ENCODE results near the gene ALOX12B. TPM values are rescaled to one million over a fixed set of nuclear protein-coding genes. Genes with fewer than 3 reads are reported as not detected.
A peak's percentile ranks its signal among the peaks of the same experiment; 100 is the strongest.
"Not testable (repeated sequence)": the region's sequence is repeated elsewhere in the genome, so short reads cannot be mapped to it uniquely, and the experiment has no call there.

ALOX12B gene
- total and polyA plus RNA-seq, 3 experiments from 2014 or later, result 1.3 to 1.9 TPM; not detected in 1

GRCh38 chr17:8080799-8081219 is 6.7 kb downstream of the ALOX12B start:
- Mint-ChIP-seq H3K4me3 (peak overlapping the region in 5 of 7 donors; percentile 20 to 93 (median 60)), H3K27me3 (peaks cover 5% of the 10 kb centered on the region in 2 donors), H3K9me3 (no peaks in the 10 kb centered on the region), H3K4me1 (peaks cover 4 to 18% (median 14%) of the 10 kb centered on the region in 3 donors), H3K27ac (no peak overlapping the region), H3K36me3 (peaks cover 0 to 6% (median 0%) of the 10 kb centered on the region in 3 donors)
- Histone ChIP-seq H3K4me3 (ENCODE audit: low read length) (no peak overlapping the region), H3K4me1 (ENCODE audit: insufficient read depth, low read length) (peaks cover 15% of the 10 kb centered on the region), H3K36me3 (ENCODE audit: insufficient read depth, low read length) (no peaks in the 10 kb centered on the region), H3K27me3 (ENCODE audit: insufficient read depth, low read length, poor library complexity, severe bottlenecking) (no peaks in the 10 kb centered on the region), H3K27ac (ENCODE audit: low read depth, low read length) (no peak overlapping the region), H3K9me3 (ENCODE audit: low read length) (no peaks in the 10 kb centered on the region)
- DNase-seq, result no peak
- CTCF ChIA-PET, result interaction anchor here (0.7 to 3.2 kb wide), 8 partner anchors 11 to 215 kb away, joined by 3 to 25 read pairs (median 5); partner anchors contain the start of gene SLC25A35
- POLR2A ChIA-PET, result no interaction called here

DNA sequence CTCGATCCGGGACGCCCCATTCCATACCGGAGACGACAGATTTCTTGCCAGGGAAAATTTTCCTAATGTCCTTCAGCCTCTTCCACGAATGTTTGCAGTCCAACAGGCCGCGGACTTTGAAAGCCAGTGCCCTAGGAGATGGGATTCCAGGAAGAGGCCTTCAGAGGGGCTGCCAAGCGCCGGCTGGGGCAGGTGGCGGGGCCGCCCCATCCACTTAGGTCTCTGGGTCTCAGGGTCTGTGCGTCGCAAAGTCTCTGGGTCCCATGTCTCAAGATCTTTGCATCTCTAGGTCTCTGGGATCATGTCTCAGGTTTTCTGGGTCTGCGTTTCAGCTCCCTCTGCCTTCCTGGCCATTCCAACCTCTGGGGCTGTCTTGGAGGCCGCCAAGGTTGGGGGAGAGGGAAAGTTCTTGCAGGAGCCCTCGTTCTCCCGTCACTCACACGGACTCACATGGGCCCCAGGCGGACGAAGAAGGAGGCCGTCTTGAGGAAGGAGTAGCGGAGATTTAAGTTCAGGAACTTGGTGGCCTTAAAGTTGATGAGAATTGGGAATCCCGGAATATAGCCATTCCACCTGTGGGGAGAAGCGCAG is 7.2 kb downstream of the ALOX12B start:
- DNase-seq, result no peak
- peaks cover 15% of the 10 kb centered on the region for H3K4me1 ChIP-seq (ENCODE audit: insufficient read depth, low read length)
- ChIA-PET CTCF (interaction anchor here (0.7 to 4.5 kb wide), 11 partner anchors 12 to 247 kb away, joined by 3 to 42 read pairs (median 6); partner anchors contain the start of gene SLC25A35), POLR2A (interaction anchor here (0.8 kb wide), 1 partner anchor 10 kb away, joined by 3 read pairs; no protein-coding TSS in a partner anchor)
- H3K9me3 ChIP-seq (ENCODE audit: low read length), result no peaks in the 10 kb centered on the region
- no peaks in the 10 kb centered on the region for H3K9me3 Mint-ChIP-seq
- no peaks in the 10 kb centered on the region for H3K36me3 ChIP-seq (ENCODE audit: insufficient read depth, low read length)
- peaks cover 4 to 18% (median 14%) of the 10 kb centered on the region in 3 donors for H3K4me1 Mint-ChIP-seq
- peaks cover 0 to 3% of the 10 kb centered on the region in 2 donors for H3K27me3 Mint-ChIP-seq
- peak overlapping the region in 5 of 8 donors; percentile 14 to 88 (median 32) for H3K27ac Mint-ChIP-seq
- no peak overlapping the region for H3K27ac ChIP-seq (ENCODE audit: low read depth, low read length)
- H3K36me3 Mint-ChIP-seq, result peaks cover 0 to 6% (median 0%) of the 10 kb centered on the region in 3 donors
- H3K4me3 Mint-ChIP-seq, result peak overlapping the region; percentile 70 to 95 (median 92)
- peaks cover 2% of the 10 kb centered on the region for H3K27me3 ChIP-seq (ENCODE audit: insufficient read depth, low read length, poor library complexity, severe bottlenecking)
- H3K4me3 ChIP-seq (ENCODE audit: low read length), result no peak overlapping the region

DNA sequence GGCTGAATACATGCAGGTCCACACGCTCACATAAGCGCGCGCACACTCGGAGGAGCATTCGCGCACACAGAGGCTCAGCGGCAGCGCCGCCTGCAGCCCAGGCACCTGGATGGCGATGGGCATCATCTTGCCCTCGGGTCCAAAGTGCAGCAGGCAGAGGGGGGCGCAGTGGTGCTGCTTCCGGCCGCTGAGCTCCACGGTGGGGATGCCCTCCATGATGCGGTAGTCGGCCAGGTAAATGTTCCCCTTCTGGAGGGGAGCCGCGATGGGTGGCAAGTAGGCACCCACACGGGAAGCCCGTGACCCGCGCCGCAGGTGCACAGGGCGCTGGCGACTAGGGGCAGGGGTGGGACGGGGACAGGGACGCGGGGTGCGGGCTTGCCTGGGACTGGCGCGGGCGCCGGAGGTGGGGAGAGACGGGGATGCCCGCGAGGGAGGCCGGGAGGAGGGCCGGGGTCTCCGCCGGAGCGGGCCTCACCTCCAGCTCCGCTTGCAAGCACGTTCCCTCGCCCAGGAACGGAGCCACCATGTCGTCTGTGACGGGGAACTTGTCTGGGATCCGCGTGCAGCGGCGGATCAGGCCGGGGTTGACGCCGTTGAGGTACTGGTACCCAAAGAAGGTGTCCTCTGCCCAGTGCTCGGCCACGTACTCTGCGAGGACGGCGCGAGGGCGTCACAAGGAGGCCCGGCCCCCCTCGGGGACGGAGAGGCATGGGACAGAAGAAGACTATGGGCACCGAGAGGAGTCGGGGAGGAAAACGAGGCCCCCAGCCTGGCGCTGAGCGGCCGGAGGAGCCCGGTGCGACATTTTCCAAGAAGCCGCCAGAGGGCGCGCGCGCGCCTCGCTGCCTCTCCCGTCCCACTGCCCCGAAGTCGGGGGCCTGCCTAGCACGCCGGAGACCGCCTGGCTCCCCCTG is 8.0 kb downstream of the ALOX12B start:
- DNase-seq, result peak; percentile 68 to 85 (median 72)
- H3K9me3 ChIP-seq (ENCODE audit: low read length), result no peaks in the 10 kb centered on the region
- ChIA-PET CTCF (interaction anchor here (0.6 to 4.5 kb wide), 24 partner anchors 8 to 248 kb away, joined by 3 to 42 read pairs (median 4); partner anchors contain the start of genes ALOX12B, AURKB and SLC25A35), POLR2A (interaction anchor here (0.8 to 1.4 kb wide), 2 partner anchors 11 to 31 kb away, joined by 3 to 6 read pairs; no protein-coding TSS in a partner anchor)
- Mint-ChIP-seq H3K9me3 (no peaks in the 10 kb centered on the region), H3K27me3 (peaks cover 7 to 10% of the 10 kb centered on the region in 2 donors), H3K36me3 (peaks cover 0 to 6% (median 0%) of the 10 kb centered on the region in 3 donors), H3K4me3 (peak overlapping the region; percentile 70 to 95 (median 92)), H3K4me1 (peaks cover 4 to 20% (median 16%) of the 10 kb centered on the region in 3 donors), H3K27ac (peak overlapping the region; percentile 24 to 92 (median 84))
- no peaks in the 10 kb centered on the region for H3K36me3 ChIP-seq (ENCODE audit: insufficient read depth, low read length)
- H3K4me1 ChIP-seq (ENCODE audit: insufficient read depth, low read length), result peaks cover 15% of the 10 kb centered on the region
- H3K27ac ChIP-seq (ENCODE audit: low read depth, low read length), result peak overlapping the region; percentile 57
- peak overlapping the region; percentile 78 for H3K4me3 ChIP-seq (ENCODE audit: low read length)
- H3K27me3 ChIP-seq (ENCODE audit: insufficient read depth, low read length, poor library complexity, severe bottlenecking), result peaks cover 8% of the 10 kb centered on the region

DNA sequence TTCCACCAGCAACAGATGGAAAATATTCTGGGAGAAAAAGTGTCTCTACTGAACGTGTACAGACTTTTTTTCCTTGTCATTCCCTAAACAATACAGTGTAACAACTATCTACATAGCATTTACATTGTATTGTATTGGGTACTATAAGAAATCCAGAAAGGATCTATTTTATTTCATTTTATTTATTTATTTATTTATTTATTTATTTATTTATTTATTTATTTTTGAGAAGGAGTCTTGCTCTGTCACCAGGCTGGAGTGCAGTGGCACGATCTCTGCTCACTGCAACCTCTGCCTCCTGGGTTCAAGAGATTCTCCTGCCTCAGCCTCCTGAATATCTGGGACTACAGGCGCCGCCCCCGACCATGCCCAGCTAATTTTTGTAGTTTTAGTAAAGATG is 9.6 kb downstream of the ALOX12B start:
- DNase-seq; H3K36me3 Mint-ChIP-seq; H3K9me3 Mint-ChIP-seq; H3K36me3 ChIP-seq (ENCODE audit: insufficient read depth, low read length); H3K27ac ChIP-seq (ENCODE audit: low read depth, low read length); POLR2A ChIA-PET; H3K4me3 ChIP-seq (ENCODE audit: low read length); H3K9me3 ChIP-seq (ENCODE audit: low read length): not testable (repeated sequence)
- peaks cover 27% of the 10 kb centered on the region for H3K4me1 ChIP-seq (ENCODE audit: insufficient read depth, low read length)
- CTCF ChIA-PET, result interaction anchor here (0.7 to 4.5 kb wide), 6 partner anchors 13 to 42 kb away, joined by 3 to 42 read pairs (median 6); no protein-coding TSS in a partner anchor
- Mint-ChIP-seq H3K4me3 (peak overlapping the region in 3 of 7 donors; percentile 44 to 61 (median 47)), H3K27me3 (peaks cover 18 to 25% of the 10 kb centered on the region in 2 donors), H3K27ac (peak overlapping the region in 1 of 8 donors; percentile 70), H3K4me1 (peaks cover 14 to 36% (median 30%) of the 10 kb centered on the region in 3 donors)
- peaks cover 17% of the 10 kb centered on the region for H3K27me3 ChIP-seq (ENCODE audit: insufficient read depth, low read length, poor library complexity, severe bottlenecking)

DNA sequence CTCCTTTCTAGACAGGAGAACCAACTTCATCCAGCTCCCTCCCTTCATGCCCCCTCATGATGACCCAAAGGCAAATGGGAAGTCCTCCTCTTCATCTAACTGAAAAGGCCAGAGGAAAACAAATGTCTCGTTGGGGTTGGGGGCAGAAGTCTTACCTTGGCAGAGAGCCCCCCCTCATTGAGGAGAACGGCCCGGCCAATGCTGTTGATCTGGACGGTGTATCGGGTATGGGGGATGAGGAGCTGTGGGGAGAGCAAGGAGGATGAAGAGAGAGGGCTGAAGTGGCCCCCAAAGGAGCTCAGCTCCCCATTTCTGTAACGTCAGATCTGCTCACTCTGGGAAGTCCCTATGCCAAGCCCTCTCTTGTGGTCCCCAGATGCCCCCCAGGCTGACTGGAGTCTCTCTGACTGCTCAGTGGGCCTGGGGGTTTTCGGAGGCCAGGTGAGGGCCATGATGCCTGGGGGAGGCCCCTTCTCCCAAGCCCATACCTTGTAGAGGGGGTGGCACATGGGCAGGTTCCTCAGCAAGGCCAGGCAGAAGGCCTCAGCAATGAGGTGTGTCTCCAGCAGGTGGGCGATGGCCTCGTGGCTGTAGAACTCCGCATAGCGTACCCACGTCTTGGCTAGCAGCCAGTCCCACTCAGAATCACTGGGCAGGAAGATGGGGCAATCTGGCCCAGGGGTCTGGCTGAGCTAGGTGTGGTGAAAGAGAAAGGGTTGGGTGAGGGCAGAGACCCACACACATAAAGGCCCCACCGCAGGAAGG is 10.8 kb downstream of the ALOX12B start:
- no peaks in the 10 kb centered on the region for H3K9me3 ChIP-seq (ENCODE audit: low read length)
- no peaks in the 10 kb centered on the region for H3K36me3 ChIP-seq (ENCODE audit: insufficient read depth, low read length)
- H3K27ac ChIP-seq (ENCODE audit: low read depth, low read length), result no peak overlapping the region
- H3K4me3 ChIP-seq (ENCODE audit: low read length), result no peak overlapping the region
- H3K4me1 ChIP-seq (ENCODE audit: insufficient read depth, low read length), result peaks cover 38% of the 10 kb centered on the region
- ChIA-PET POLR2A (no interaction called here), CTCF (interaction anchor here (1.1 to 4.5 kb wide), 4 partner anchors 16 to 40 kb away, joined by 3 to 42 read pairs (median 16); no protein-coding TSS in a partner anchor)
- peaks cover 21 to 43% (median 34%) of the 10 kb centered on the region in 3 donors for H3K4me1 Mint-ChIP-seq
- H3K27ac Mint-ChIP-seq, result no peak overlapping the region
- peaks cover 17% of the 10 kb centered on the region for H3K27me3 ChIP-seq (ENCODE audit: insufficient read depth, low read length, poor library complexity, severe bottlenecking)
- H3K4me3 Mint-ChIP-seq, result no peak overlapping the region
- peaks cover 0 to 4% (median 0%) of the 10 kb centered on the region in 3 donors for H3K36me3 Mint-ChIP-seq
- peaks cover 26 to 32% of the 10 kb centered on the region in 2 donors for H3K27me3 Mint-ChIP-seq
- DNase-seq, result peak in 1 of 5 donors; percentile 40
- H3K9me3 Mint-ChIP-seq, result peaks cover 0 to 1% (median 0%) of the 10 kb centered on the region in 5 donors

DNA sequence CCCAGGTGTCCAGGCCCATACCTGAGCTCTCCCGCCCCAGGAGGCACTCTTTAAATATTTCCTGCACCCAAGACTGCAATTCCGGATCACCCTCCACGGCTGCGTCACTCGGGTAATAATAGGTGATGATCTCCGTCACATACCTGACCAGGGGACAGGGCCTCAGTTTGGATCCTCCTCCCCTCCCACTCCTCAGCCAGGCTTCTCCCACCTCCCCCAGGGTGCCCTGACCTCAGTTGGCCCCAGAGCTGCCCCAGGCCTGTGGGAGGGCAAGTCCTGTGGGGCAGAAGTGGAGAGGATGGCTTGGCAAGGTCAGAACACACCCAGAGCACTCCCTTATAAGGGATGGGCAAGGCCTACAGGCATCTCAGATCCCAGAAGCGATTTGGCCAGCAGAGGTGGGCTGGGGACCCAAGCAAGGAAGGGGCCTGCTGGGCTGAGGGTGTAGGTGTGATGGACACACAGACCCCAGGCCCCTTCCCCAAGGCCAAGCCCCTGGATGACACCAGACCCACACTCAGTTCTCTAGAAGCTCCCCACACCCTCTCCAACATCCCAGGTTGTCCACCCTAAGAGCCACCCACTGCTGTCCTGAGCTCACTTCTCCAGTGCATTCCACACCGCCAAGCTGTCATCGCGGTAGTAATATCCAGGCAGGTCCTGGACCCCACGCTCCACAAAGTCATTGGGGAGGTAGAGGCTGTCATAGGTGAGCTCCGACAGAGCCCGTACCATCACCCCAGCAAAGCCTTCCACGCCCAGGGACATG is 11.8 kb downstream of the ALOX12B start:
- no peak for DNase-seq
- ChIA-PET CTCF (interaction anchor here (1.1 to 4.5 kb wide), 6 partner anchors 15 to 225 kb away, joined by 3 to 42 read pairs (median 12); no protein-coding TSS in a partner anchor), POLR2A (no interaction called here)
- H3K36me3 Mint-ChIP-seq, result peaks cover 0 to 4% (median 0%) of the 10 kb centered on the region in 3 donors
- H3K27ac Mint-ChIP-seq, result no peak overlapping the region
- H3K4me1 Mint-ChIP-seq, result peaks cover 21 to 41% (median 33%) of the 10 kb centered on the region in 3 donors
- H3K4me1 ChIP-seq (ENCODE audit: insufficient read depth, low read length), result peaks cover 38% of the 10 kb centered on the region
- peak overlapping the region in 1 of 7 donors; percentile 36 for H3K4me3 Mint-ChIP-seq
- peaks cover 0 to 1% (median 0%) of the 10 kb centered on the region in 5 donors for H3K9me3 Mint-ChIP-seq
- no peak overlapping the region for H3K27ac ChIP-seq (ENCODE audit: low read depth, low read length)
- H3K9me3 ChIP-seq (ENCODE audit: low read length), result no peaks in the 10 kb centered on the region
- H3K36me3 ChIP-seq (ENCODE audit: insufficient read depth, low read length), result no peaks in the 10 kb centered on the region
- no peak overlapping the region for H3K4me3 ChIP-seq (ENCODE audit: low read length)
- peaks cover 17% of the 10 kb centered on the region for H3K27me3 ChIP-seq (ENCODE audit: insufficient read depth, low read length, poor library complexity, severe bottlenecking)
- peaks cover 31 to 41% of the 10 kb centered on the region in 2 donors for H3K27me3 Mint-ChIP-seq
